H9 (cell line): Measurements from ENCODE around the gene SLC16A6. TPM values are rescaled to one million over a fixed set of nuclear protein-coding genes. Genes with fewer than 3 reads are reported as not detected.

Source experiments
- DNase-seq: peaks from one replicate; pipeline ENCODE4 v3.0.0-alpha.2; 2017
- H2AFZ ChIP-seq: one replicate; pipeline ENCODE4 v1.6.1; 2013; ENCODE audit warnings: mild to moderate bottlenecking, low read length, control low read depth, moderate library complexity
- H2AK5ac ChIP-seq: 2 replicates; pipeline ENCODE4 v1.6.1; 2013; ENCODE audit warnings: low read length, control low read depth, mixed read lengths; ENCODE audit not compliant: insufficient read length
- H2BK120ac ChIP-seq: one replicate; pipeline ENCODE4 v1.6.1; 2013; ENCODE audit warnings: low read depth, mild to moderate bottlenecking, low read length, control low read depth, inconsistent platforms; ENCODE audit not compliant: poor library complexity, severe bottlenecking
- H2BK12ac ChIP-seq: 2 replicates; pipeline ENCODE4 v1.6.1; 2013; ENCODE audit warnings: low read length, control low read depth, mixed read lengths, low read depth; ENCODE audit not compliant: insufficient read length
- H2BK15ac ChIP-seq: 2 replicates; pipeline ENCODE4 v1.6.1; 2013; ENCODE audit warnings: low read depth, low read length, control low read depth
- H2BK20ac ChIP-seq: one replicate; pipeline ENCODE4 v1.6.1; 2013; ENCODE audit warnings: low read depth, mild to moderate bottlenecking, low read length, control low read depth, inconsistent platforms; ENCODE audit not compliant: poor library complexity, severe bottlenecking
- H2BK5ac ChIP-seq: 2 replicates; pipeline ENCODE4 v1.6.1; 2013; ENCODE audit warnings: low read length, control low read depth, mixed read lengths; ENCODE audit not compliant: insufficient read length
- H3K14ac ChIP-seq: 2 replicates; pipeline ENCODE4 v1.6.1; 2013; ENCODE audit warnings: low read length, control low read depth; ENCODE audit not compliant: insufficient read depth
- H3K18ac ChIP-seq: 2 replicates; pipeline ENCODE4 v1.6.1; 2013; ENCODE audit warnings: low read depth, mild to moderate bottlenecking, mixed read lengths, low read length, control low read depth; ENCODE audit not compliant: insufficient read length
- H3K23ac ChIP-seq: 2 replicates; pipeline ENCODE4 v1.6.1; 2013; ENCODE audit warnings: low read length, control low read depth, mixed read lengths, low read depth; ENCODE audit not compliant: insufficient read length
- H3K23me2 ChIP-seq: 2 replicates; pipeline ENCODE4 v1.6.1; 2013; ENCODE audit warnings: low read depth, mild to moderate bottlenecking, mixed read lengths, low read length, control low read depth; ENCODE audit not compliant: insufficient read length, poor library complexity, severe bottlenecking
- H3K27ac ChIP-seq: 2 replicates; pipeline ENCODE4 v1.5.1; 2013; ENCODE audit warnings: low read length, control low read depth, mixed read lengths, low read depth; ENCODE audit not compliant: insufficient read length
- H3K27me3 ChIP-seq: 2 replicates; pipeline ENCODE4 v1.6.1; 2013; ENCODE audit warnings: low read length, control low read depth, inconsistent platforms; ENCODE audit not compliant: insufficient read depth
- H3K4ac ChIP-seq: 2 replicates; pipeline ENCODE4 v1.6.1; 2013; ENCODE audit warnings: low read depth, mild to moderate bottlenecking, control low read depth, inconsistent platforms, low read length, moderate library complexity
- H3K4me1 ChIP-seq: 2 replicates; pipeline ENCODE4 v1.6.1; 2013; ENCODE audit warnings: low read length, control low read depth, inconsistent platforms; ENCODE audit not compliant: insufficient read depth
- H3K4me2 ChIP-seq: 2 replicates; pipeline ENCODE4 v1.6.1; 2013; ENCODE audit warnings: low read length, control low read depth, mixed read lengths; ENCODE audit not compliant: insufficient read length, insufficient read depth
- H3K56ac ChIP-seq: 2 replicates; pipeline ENCODE4 v1.6.1; 2013; ENCODE audit warnings: low read depth, mild to moderate bottlenecking, mixed read lengths, low read length, control low read depth; ENCODE audit not compliant: insufficient read length
- H3K79me1 ChIP-seq: 2 replicates; pipeline ENCODE4 v1.6.1; 2013; ENCODE audit warnings: low read depth, mild to moderate bottlenecking, moderate library complexity, low read length, control low read depth, inconsistent platforms; ENCODE audit not compliant: insufficient read depth, poor library complexity, severe bottlenecking
- H3K79me2 ChIP-seq: 2 replicates; pipeline ENCODE4 v1.6.1; 2013; ENCODE audit warnings: low read length, control low read depth, inconsistent platforms; ENCODE audit not compliant: insufficient read depth
- H3K9ac ChIP-seq: 2 replicates; pipeline ENCODE4 v1.6.1; 2013; ENCODE audit warnings: low read length, control low read depth, mixed read lengths; ENCODE audit not compliant: insufficient read length; ENCODE audit errors: extremely low read depth
- H3K9me3 ChIP-seq: one replicate; pipeline ENCODE4 v1.6.1; 2013; ENCODE audit warnings: low read depth, low read length, inconsistent platforms; ENCODE audit not compliant: control insufficient read depth
- H3T11ph ChIP-seq: one replicate; pipeline ENCODE4 v1.6.1; 2013; ENCODE audit warnings: mild to moderate bottlenecking, low read length, control low read depth, inconsistent platforms
- H4K20me1 ChIP-seq: one replicate; pipeline ENCODE4 v1.6.1; 2013; ENCODE audit not compliant: control insufficient read depth, insufficient read length, insufficient read depth
- H4K5ac ChIP-seq: 2 replicates; pipeline ENCODE4 v1.6.1; 2013; ENCODE audit warnings: low read depth, mild to moderate bottlenecking, mixed read lengths, low read length, control low read depth; ENCODE audit not compliant: insufficient read length
- H4K8ac ChIP-seq: replicated peaks from 2 replicates; pipeline ENCODE4 v1.6.1; 2013; ENCODE audit warnings: low read length, control low read depth, mixed read lengths, low read depth; ENCODE audit not compliant: insufficient read length
- H4K91ac ChIP-seq: 2 replicates; pipeline ENCODE4 v1.6.1; 2013; ENCODE audit warnings: low read depth, mild to moderate bottlenecking, moderate library complexity, mixed read lengths, low read length, control low read depth; ENCODE audit not compliant: insufficient read length
- H3K27ac Mint-ChIP-seq, 3 experiments: 2 replicates in 2 of 3; 3 replicates in 1 of 3; pipeline ENCODE4 v1.8.0; 2020 to 2021; ENCODE audit warnings: mixed read lengths in 3 of 3, mild to moderate bottlenecking in 1 of 3, moderate library complexity in 1 of 3
- H3K27me3 Mint-ChIP-seq: 2 replicates; pipeline ENCODE4 v1.8.0; 2021; ENCODE audit warnings: low read depth, mild to moderate bottlenecking, moderate library complexity, mixed read lengths
- H3K36me3 Mint-ChIP-seq, 3 experiments: 2 replicates in 2 of 3; 3 replicates in 1 of 3; pipeline ENCODE4 v1.8.0; 2020 to 2021; ENCODE audit warnings: low read depth in 3 of 3, mixed read lengths in 3 of 3; ENCODE audit not compliant: insufficient read depth in 1 of 3
- H3K4me1 Mint-ChIP-seq, 2 experiments: 2 replicates each; pipeline ENCODE4 v1.8.0; 2020; ENCODE audit warnings: mixed read lengths in 2 of 2
- H3K4me3 Mint-ChIP-seq, 2 experiments: 2 replicates in 1 of 2; 3 replicates in 1 of 2; pipeline ENCODE4 v1.8.0; 2020 to 2021; ENCODE audit warnings: mild to moderate bottlenecking in 2 of 2, mixed read lengths in 2 of 2, moderate library complexity in 1 of 2
- H3K9me3 Mint-ChIP-seq, 2 experiments: 2 replicates in 1 of 2; 3 replicates in 1 of 2; pipeline ENCODE4 v1.8.0; 2020; ENCODE audit warnings: mild to moderate bottlenecking in 2 of 2, mixed read lengths in 2 of 2, moderate library complexity in 1 of 2
- CTCF ChIP-seq: fragments of 200-600 bp; sonication (generic); conservative IDR thresholded peaks from 3 replicates; pipeline ENCODE4 v1.8.0; 2021; ENCODE audit warnings: antibody characterized with exemption, mild to moderate bottlenecking
- total RNA-seq: library from RNA; stranded (reverse); gene quantifications from 2 replicates; pipeline ENCODE4 v1.2.1, GENCODE V29; 2021

Gene SLC16A6
- total RNA-seq, 1 experiment from 2014 or later, result 0.33 TPM

GRCh38 chr17:68298601-68299000, 7.7 kb upstream of the SLC16A6 start:
- H4K8ac ChIP-seq, result no peak overlapping the region
- no peak overlapping the region for H3T11ph ChIP-seq
- H2BK5ac ChIP-seq, result no peak overlapping the region
- no peak overlapping the region for H4K91ac ChIP-seq
- H4K5ac ChIP-seq, result no peak overlapping the region
- no peak for DNase-seq
- H3K23ac ChIP-seq, result no peak overlapping the region
- H3K4me3 Mint-ChIP-seq, result no peak overlapping the region
- H3K4me2 ChIP-seq, result no peak overlapping the region
- H2BK20ac ChIP-seq, result no peak overlapping the region
- no peak overlapping the region for H2BK12ac ChIP-seq
- TF ChIP-seq CTCF, result no peak
- H3K9me3 Mint-ChIP-seq, result no peaks in the 10 kb centered on the region; a peak in 2 of 5 replicates
- no peak overlapping the region for H2BK15ac ChIP-seq
- no peaks in the 10 kb centered on the region for H3K79me1 ChIP-seq
- H2AFZ ChIP-seq, result no peak overlapping the region
- peaks cover 3% of the 10 kb centered on the region; the same call in 1 of the 2 replicates for H3K4me1 ChIP-seq
- no peaks in the 10 kb centered on the region for H3K23me2 ChIP-seq
- peaks cover 0 to 8% (median 0%) of the 10 kb centered on the region in 3 experiments; a peak in 2 of 7 replicates for H3K36me3 Mint-ChIP-seq
- H2AK5ac ChIP-seq, result no peak overlapping the region
- peaks cover 24% of the 10 kb centered on the region for H3K27me3 Mint-ChIP-seq
- H3K9ac ChIP-seq, result no peak overlapping the region
- H3K79me2 ChIP-seq, result no peaks in the 10 kb centered on the region
- no peak overlapping the region for H2BK120ac ChIP-seq
- H3K27ac Mint-ChIP-seq, result no peak overlapping the region
- H3K27ac ChIP-seq, result no peak overlapping the region
- H3K4me1 Mint-ChIP-seq, result peaks cover 50 to 51% of the 10 kb centered on the region in 2 experiments
- no peak overlapping the region for H3K4ac ChIP-seq
- no peak overlapping the region for H3K18ac ChIP-seq
- H3K56ac ChIP-seq, result no peak overlapping the region
- no peaks in the 10 kb centered on the region for H3K27me3 ChIP-seq
- no peaks in the 10 kb centered on the region for H3K9me3 ChIP-seq
- no peak overlapping the region for H3K14ac ChIP-seq
- H4K20me1 ChIP-seq, result no peaks in the 10 kb centered on the region
